Tongue (tissue), 2 donors: ENCODE measurements around the gene RGS12. TPM values are rescaled to one million over a fixed set of nuclear protein-coding genes. Genes with fewer than 3 reads are reported as not detected.

ENCODE experiments used
- DNase-seq: peaks from one replicate; pipeline ENCODE4 v3.0.0-alpha.2; 2015
- total RNA-seq: library from RNA; depleted of rRNA; stranded (reverse); fragments of >200 nt; gene quantifications from one replicate; pipeline ENCODE4 v1.2.3, GENCODE V29; 2014

Gene RGS12
- total RNA-seq, 1 donor from 2014 or later = 43.7 TPM

DNA sequence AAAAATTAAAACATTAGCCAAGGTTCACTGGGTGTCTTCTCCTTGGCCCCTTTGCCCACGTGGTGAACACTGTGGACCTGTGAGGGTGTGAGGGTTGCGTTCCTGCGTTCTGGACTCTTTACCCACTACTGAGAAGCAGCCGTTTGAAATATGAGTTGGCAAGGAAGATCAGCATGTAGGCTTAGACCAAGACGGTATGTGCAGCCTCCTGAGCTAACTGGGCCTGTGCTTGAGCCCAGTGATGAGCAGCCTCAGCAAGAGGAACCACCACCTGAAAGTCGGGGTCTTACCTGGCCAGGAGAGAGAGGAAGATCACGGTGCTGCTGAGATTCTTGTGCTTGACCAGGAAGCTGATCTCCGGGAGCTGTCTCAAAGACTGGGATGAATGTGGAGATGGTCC is 19.5 kb downstream of the RGS12 start:
- DNase-seq = no peak

DNA sequence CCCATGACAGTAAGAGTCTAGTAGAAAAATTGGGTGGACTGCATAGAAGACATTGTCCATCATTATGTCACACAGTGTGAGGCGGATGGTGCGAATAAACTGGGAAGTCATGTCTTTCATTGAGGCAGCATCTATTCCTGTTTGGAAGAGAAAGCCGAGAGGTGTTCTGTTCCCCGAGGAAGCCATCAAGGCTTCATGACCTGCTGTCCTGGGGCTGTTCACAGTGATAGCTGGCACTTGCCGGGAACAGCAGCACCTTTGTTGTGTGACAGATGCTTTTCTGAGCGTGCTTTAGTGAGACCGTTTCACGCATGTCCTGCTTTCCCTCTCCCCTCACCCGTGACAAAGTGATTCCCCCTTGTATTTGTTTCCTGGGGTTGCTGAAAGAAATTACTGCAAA is 20.3 kb downstream of the RGS12 start:
- no peak for DNase-seq

DNA sequence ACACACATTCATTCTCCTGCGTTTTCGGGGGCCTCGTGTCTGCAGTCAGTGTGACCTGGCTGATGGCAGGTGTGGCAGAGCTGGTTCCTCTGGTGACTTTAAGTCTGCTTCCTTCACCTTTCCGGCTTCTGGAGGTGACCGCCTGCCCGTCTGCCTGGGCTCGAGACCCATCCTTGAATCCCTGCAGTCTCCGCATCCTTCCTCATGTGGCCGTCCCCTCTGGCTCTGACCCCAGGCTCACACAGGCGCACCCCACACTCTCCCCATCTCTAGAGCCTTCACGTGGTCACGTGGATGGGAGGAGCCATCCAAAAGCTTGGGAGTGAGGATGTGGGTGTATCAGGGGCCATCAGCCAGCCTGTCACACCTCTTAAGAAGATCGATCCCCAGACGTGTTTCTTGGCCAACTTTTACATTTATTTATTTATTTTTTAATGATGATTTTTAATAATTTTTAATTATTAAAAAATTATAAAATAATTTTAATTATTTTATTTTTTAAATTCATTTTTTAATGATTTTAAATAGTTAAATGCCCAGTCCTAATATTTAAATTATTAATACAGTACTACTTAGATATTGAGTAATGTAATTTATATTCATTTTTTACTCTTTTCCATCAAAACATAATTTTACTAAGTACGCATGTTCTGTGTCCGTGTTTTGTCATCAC is 20.9 kb downstream of the RGS12 start:
- no peak for DNase-seq

- DNase-seq = no peak
These were observed 22.0 kb downstream of the RGS12 start for GRCh38 chr4:3314706-3315260.

DNA sequence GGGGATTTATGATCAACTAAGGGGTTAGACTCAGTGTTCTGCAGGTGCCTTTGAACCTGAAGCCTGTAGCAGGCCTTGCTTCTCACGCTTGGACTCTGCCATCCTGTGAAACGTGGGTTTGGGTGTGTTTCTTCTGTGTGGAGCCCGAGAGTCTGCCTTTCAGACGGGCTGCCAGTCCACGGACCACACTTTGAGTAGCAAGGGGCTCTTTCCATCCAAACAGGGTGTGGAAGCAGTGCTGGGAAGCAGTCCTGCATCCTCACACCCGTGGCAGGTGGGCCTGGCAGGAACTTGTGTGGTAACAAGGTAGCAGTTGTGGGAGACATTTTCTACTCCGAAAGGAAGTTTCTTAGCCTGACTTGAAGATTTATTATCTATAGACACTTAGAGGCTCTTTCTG is 22.7 kb downstream of the RGS12 start:
- DNase-seq = no peak

- DNase-seq = no peak
These were observed 23.3 kb downstream of the RGS12 start for GRCh38 chr4:3316146-3316545.

DNA sequence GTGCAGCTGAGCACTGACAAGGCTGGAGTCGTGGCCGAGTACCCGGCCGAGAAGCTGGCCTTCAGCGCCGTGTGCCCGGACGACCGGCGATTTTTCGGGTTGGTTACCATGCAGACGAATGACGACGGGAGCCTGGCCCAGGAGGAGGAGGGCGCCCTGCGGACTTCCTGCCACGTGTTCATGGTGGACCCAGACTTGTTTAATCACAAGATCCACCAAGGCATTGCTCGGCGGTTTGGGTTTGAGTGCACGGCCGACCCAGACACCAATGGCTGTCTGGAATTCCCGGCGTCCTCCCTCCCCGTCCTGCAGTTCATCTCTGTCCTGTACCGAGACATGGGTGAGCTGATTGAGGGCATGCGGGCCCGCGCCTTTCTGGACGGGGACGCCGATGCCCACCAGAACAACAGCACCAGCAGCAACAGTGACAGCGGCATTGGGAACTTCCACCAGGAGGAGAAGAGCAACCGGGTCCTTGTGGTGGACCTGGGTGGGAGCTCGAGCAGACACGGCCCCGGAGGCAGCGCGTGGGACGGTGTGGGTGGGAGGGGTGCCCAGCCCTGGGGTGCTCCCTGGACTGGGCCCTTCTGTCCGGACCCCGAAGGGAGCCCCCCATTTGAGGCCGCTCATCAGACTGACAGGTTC is 24.3 kb downstream of the RGS12 start:
- no peak for DNase-seq

DNA sequence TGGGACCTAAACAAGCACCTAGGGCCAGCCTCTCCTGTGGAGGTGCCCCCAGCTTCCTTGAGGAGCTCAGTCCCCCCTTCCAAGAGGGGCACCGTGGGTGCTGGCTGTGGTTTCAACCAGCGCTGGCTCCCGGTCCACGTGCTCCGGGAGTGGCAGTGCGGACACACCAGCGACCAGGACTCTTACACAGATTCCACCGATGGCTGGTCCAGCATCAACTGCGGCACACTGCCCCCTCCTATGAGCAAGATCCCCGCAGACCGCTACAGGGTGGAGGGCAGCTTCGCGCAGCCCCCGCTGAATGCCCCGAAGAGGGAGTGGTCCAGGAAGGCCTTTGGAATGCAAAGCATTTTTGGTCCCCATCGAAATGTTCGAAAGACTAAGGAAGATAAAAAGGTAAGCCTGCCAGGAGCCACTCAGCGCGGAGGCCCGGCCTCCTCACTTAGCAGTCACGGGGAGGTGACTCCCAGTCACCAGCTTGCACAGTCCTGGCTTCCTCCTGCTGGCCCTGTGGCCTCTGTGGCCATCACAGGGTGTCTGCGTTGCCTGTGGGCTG is 24.9 kb downstream of the RGS12 start:
- no peak for DNase-seq

DNA sequence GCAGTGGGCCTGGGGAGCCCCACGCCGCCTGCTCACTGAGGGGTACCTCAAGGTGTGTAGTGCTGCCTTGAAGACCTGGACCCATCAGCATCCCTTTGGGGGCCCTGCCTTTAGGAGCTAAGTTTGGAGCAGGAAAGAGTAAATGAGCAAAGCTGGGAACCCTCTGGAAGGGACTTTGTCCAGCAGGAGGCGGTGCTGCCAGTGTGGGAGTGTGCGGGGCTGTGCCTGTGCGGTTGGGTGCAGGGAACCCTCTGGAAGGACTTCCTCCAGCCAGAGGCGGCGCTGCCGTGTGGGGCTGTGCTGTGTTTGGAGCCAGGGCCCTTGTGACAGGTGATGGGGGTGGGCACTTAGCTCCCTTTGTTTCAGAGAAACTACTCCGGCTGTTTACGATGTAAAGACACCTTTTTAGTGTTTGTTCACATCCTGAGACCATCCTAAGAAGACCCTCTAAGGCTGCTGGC is 25.8 kb downstream of the RGS12 start:
- DNase-seq = no peak

DNA sequence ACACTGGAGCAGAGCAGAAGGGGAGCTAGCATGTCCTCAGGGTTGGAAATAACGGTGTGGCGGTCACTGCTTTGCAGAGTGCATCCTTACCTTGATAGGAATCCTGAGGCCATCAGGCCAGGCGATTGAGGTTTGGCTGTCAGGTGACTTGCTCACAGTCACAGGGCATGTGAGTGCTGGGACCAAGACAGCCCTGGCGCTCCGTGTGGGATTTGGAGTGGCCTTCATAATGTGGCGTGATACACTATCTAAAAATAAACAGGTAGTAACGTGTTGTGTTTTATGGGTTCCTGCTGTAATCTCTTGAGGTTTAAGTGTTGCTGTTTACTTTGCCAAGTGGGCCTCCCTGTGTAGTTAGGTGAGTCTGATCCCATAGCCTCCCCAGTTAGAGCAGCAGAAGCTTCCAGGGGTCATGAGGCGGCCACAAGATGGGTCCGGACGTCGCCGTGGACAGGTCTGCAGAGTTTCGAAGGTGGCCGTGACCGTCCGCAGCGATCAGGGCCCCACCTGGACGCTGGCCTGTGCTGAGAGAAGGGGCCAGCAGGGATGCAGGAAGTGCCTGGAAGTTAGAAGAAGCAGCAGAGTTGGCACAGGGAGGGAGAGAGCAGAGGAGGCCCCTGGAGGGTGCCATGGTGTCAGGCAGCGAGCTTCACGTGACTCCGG is 27.7 kb downstream of the RGS12 start:
- DNase-seq = no peak

DNA sequence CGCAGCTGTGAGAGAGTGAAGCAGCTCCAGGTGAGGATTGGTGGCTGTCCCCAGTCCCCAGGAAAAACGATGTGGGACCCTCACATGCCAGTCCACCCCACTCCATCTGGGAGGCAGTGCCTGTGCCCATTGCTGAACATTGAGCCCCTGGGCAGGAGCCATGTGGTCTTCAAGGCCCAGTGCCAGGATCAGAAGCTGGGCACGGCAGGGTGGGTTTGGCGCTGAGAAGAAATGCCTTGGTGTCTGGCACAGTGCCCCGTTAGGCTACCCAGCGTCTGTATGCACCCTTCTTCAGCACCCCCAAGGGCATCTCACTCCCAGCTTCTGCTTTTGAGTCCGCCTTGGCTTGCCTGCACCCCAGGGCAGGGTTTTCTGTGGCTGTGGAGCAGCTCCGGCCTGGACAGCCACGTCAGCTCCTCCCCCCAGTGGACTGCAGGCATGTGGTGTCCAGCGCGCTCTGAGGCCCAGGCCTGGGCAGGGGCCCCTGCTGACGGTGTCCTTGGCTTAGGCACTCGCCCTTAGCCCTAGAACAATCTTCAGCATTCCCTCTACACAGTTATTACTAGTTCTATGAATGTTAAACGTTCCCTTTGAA is 28.6 kb downstream of the RGS12 start:
- no peak for DNase-seq

GRCh38 chr4:3322059-3322550 is 29.3 kb downstream of the RGS12 start:
- no peak for DNase-seq

GRCh38 chr4:3323071-3323481 is 30.3 kb downstream of the RGS12 start:
- no peak for DNase-seq

DNA sequence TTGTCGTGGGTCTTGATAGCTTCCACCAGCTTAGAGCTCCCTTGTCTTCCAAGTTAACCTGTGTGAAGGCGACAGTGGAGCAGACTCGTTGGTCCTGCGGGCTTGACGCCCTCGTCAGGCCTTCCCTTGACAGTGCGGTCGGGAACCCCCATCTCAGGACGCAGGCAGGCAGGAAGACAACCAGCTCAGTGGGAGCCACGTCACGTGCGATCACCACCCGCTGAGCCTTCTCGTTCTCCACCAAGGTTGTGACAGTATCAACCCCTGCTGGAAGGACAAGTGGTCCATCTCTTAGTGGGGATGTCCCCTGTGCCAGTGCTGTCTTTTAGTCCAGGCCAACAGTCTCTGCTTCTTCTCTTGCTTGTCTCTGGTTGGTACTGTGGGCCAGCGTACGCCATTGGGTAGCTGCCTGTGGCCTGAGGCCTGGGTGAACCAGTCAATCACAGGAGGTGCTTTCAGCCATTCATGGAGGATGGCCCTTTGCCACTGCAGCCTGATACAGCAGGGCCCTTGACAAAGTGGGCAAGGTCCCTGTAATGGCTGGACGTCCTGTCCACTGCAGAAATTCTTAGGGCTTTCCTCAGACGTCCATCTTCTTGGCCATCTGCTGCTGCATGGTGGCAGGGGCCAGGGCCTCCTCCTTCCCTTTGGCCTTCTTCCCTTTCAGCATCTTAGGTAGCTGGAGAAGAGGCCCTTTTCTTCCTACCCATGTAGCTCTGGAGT is 31.4 kb downstream of the RGS12 start:
- DNase-seq = no peak

DNA sequence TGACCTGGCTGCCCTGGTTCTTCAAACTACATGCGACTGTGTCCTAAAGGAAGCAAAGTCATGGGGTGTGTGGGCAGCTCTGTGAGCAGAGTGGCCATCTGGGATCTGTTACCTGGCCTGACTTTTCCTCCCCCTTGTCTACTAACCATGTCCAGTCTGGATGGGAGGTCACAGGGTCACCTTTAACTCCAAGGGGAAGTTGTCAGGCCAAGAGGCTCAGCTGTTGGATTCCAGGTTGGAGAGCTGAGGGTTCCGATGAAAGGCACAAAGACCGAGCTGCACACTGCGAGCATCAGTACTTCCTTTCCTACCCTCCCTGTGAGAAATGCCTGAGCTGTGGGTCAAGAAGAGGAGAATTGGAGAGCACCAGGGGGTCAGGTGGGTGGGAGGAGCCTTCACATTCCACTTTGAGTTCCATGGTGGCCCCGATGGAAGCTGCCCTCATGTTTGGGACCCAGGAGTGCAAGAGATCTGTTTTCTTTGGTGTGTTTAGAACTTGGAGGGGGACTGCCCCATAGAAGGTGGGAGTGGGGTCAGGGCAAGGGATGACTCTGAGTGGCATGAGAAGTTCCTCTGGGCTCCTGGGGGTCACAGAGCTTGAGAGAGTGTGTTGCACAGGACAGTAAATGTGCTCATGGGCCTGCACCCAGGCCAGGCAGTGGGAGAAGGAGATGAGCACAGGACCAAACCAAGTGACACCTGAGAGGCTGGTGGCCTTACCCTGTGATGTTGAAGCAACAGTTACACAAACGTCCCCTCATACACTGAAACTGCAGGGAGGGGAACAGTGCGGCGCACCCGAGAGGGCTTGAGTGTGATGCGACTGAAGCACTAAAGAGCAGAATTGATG is 36.2 kb downstream of the RGS12 start:
- no peak for DNase-seq

- DNase-seq = peak; percentile 80
These were observed 37.1 kb downstream of the RGS12 start for GRCh38 chr4:3329887-3330286.

GRCh38 chr4:3330707-3331106 is 37.9 kb downstream of the RGS12 start:
- no peak for DNase-seq

GRCh38 chr4:3331511-3332394 is 38.9 kb downstream of the RGS12 start:
- no peak for DNase-seq

GRCh38 chr4:3332498-3332897 is 39.7 kb downstream of the RGS12 start:
- DNase-seq = no peak

- no peak for DNase-seq
These were observed 41.5 kb downstream of the RGS12 start for GRCh38 chr4:3334316-3334715.
